Neural progenitor cell (in vitro differentiated cells): ENCODE measurements around the gene MRPL2.

Source experiments
- CTCF ChIP-seq: fragments of 200-600 bp; sonication (generic); IDR thresholded peaks from 2 replicates; pipeline ENCODE4 v1.5.1; 2017; ENCODE audit warnings: antibody characterized with exemption, mild to moderate bottlenecking
- EZH2phosphoT487 ChIP-seq: fragments of 200-600 bp; sonication (generic); IDR thresholded peaks from 2 replicates; pipeline ENCODE4 v1.6.1; 2017; ENCODE audit warnings: antibody characterized with exemption

DNA sequence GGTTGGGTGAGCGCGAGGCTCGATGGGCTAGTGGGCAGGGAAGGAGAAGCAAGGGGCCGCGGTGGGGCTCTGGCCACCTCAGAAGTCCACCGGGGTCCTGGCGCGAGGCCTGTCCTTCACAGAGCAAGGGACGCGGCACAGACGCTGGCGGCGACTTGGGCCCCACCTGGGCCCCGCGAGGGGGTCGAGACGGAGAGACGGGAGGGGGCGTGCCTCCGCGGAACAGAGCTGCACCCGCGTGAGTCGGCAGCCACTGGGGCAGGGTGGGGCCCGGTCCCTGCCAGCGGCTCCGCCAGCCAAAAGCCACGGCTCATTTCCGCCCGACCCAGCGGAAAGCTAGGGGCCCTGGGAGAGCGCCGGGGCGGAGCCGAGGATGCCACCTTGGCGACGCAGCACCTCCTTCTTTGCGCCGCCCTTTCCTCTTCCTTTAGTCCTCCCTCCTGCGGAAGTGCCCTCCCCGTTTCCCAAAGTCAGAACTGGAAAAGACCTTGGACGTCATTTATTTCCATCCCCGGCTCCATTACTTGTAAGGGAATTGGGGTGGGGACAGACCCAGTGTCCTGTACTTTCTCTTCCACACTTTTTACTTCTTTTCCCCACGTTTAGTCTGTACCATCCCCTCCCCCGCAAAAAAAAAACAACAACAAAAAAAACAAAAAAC, 5.6 kb downstream of the MRPL2 start, which contains the start of gene CUL7:
- TF ChIP-seq CTCF (no peak), EZH2phosphoT487 (no peak)
